SH-SY5Y (cell line): ENCODE data around the gene TFPI2.

ENCODE experiments used
- GATA2 ChIP-seq: IDR thresholded peaks from 2 replicates; pipeline ENCODE4 v1.6.1; 2011; ENCODE audit warnings: mild to moderate bottlenecking, low read depth, low read length
- GATA3 ChIP-seq: IDR thresholded peaks from 2 replicates; pipeline ENCODE4 v1.6.1; 2011; ENCODE audit warnings: low read depth, mild to moderate bottlenecking, low read length, moderate library complexity

DNA sequence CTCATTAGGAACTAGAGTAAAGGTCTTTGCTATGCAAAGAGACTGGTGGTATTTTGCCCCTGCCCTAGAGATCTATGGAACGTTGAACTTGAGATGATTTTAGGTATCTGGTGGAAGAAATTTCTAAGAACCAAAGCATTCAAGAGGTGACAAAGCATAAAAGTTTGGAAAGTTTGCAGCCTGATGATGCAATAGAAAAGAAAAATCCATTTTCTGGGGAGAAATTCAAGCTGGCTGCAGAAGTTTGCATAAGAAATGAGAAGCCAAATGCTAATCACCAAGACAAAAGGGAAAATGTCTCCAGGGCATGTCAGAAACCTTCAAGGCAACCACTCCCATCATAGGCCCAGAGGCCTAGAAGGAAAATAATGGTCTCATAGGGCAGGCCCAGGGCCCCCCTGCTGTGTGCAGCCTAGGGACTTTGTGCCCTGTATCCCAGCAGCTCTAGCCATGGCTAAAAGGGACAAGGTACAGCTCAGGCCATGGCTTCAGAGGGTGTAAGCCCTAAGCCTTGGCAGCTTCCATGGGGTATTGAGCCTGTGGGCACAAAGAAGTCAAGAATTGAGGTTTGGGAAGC, 16.5 kb downstream of the TFPI2 start:
- TF ChIP-seq GATA2: no peak
- TF ChIP-seq GATA3: no peak
